ENCODE results near the gene ARHGAP45.

Gene ARHGAP45

GRCh38 chr19:1055886-1056620, 10.9 kb upstream of the ARHGAP45 start:
- H4K91ac ChIP-seq (ENCODE audit: low read depth, low read length, poor library complexity): no peak overlapping the region
- H3K27me3 ChIP-seq (ENCODE audit: control insufficient read depth in 3 of 3, insufficient read depth in 3 of 3, low read depth in 1 of 3, low read length in 3 of 3): no peaks in the 10 kb centered on the region
- no peaks in the 10 kb centered on the region for H3K79me1 ChIP-seq (ENCODE audit: low read depth, low read length)
- H2BK120ac ChIP-seq (ENCODE audit: low read depth, low read length): no peak overlapping the region
- H3K36me3 ChIP-seq (replicated peaks in 1 of 2; ENCODE audit: control insufficient read depth in 2 of 2, insufficient read depth in 2 of 2, low read length in 2 of 2): peaks cover 0 to 4% of the 10 kb centered on the region in 2 donors
- H2BK15ac ChIP-seq (ENCODE audit: low read length): no peak overlapping the region
- H3K4ac ChIP-seq (ENCODE audit: low read length): no peak overlapping the region
- DNase-seq (ENCODE audit: low spot score): no peak
- H3K18ac ChIP-seq (ENCODE audit: low read length): no peak overlapping the region
- H3K27ac ChIP-seq (replicated peaks; ENCODE audit: low read length): no peak overlapping the region
- no peak overlapping the region for H3K9ac ChIP-seq (ENCODE audit: low read depth, low read length, poor library complexity)
- no peak overlapping the region for H3K4me3 ChIP-seq (ENCODE audit: low read length in 2 of 2)
- H2AK5ac ChIP-seq (ENCODE audit: low read depth, low read length): no peak overlapping the region
- H4K8ac ChIP-seq (ENCODE audit: low read depth, low read length): no peak overlapping the region
- H3K14ac ChIP-seq (ENCODE audit: low read length): no peak overlapping the region
- no peaks in the 10 kb centered on the region for H3K4me1 ChIP-seq (ENCODE audit: control insufficient read depth in 2 of 2, insufficient read depth in 1 of 2, low read depth in 1 of 2, low read length in 2 of 2)
- no peak overlapping the region for H2AFZ ChIP-seq (ENCODE audit: low read length)
- H2BK5ac ChIP-seq (ENCODE audit: low read length): no peak overlapping the region
- H3K23ac ChIP-seq (ENCODE audit: low read depth, low read length, poor library complexity): peak overlapping the region; percentile 83
- H3K9me3 ChIP-seq (replicated peaks in 1 of 2; ENCODE audit: control insufficient read depth in 2 of 2, insufficient read depth in 1 of 2, low read depth in 1 of 2, low read length in 2 of 2): peaks cover 0 to 34% of the 10 kb centered on the region in 2 donors
- H2BK12ac ChIP-seq (ENCODE audit: low read length): no peak overlapping the region
- no peak overlapping the region for H3K4me2 ChIP-seq (ENCODE audit: insufficient read depth, low read length, poor library complexity, severe bottlenecking)
- WGBS, 2 donors (ENCODE audit: extremely low coverage in 2 of 2, insufficient read length in 2 of 2, insufficient replicate concordance in 1 of 2): no CpG with 5 or more reads among the region's 20 CpGs

- no peak overlapping the region for H2BK15ac ChIP-seq (ENCODE audit: low read length)
- H3K9me3 ChIP-seq (replicated peaks in 1 of 2; ENCODE audit: control insufficient read depth in 2 of 2, insufficient read depth in 1 of 2, low read depth in 1 of 2, low read length in 2 of 2): peaks cover 0 to 34% of the 10 kb centered on the region in 2 donors
- H2BK120ac ChIP-seq (ENCODE audit: low read depth, low read length): no peak overlapping the region
- H3K79me1 ChIP-seq (ENCODE audit: low read depth, low read length): no peaks in the 10 kb centered on the region
- no peaks in the 10 kb centered on the region for H3K4me1 ChIP-seq (ENCODE audit: control insufficient read depth in 2 of 2, insufficient read depth in 1 of 2, low read depth in 1 of 2, low read length in 2 of 2)
- no peak overlapping the region for H3K4me3 ChIP-seq (ENCODE audit: low read length in 2 of 2)
- peaks cover 0 to 4% of the 10 kb centered on the region in 2 donors for H3K36me3 ChIP-seq (replicated peaks in 1 of 2; ENCODE audit: control insufficient read depth in 2 of 2, insufficient read depth in 2 of 2, low read length in 2 of 2)
- DNase-seq (ENCODE audit: low spot score): no peak
- H3K9ac ChIP-seq (ENCODE audit: low read depth, low read length, poor library complexity): no peak overlapping the region
- no peak overlapping the region for H3K27ac ChIP-seq (replicated peaks; ENCODE audit: low read length)
- H3K18ac ChIP-seq (ENCODE audit: low read length): no peak overlapping the region
- no peaks in the 10 kb centered on the region for H3K27me3 ChIP-seq (ENCODE audit: control insufficient read depth in 3 of 3, insufficient read depth in 3 of 3, low read depth in 1 of 3, low read length in 3 of 3)
- no CpG with 5 or more reads among the region's 3 CpGs for WGBS, 2 donors (ENCODE audit: extremely low coverage in 2 of 2, insufficient read length in 2 of 2, insufficient replicate concordance in 1 of 2)
- no peak overlapping the region for H2AFZ ChIP-seq (ENCODE audit: low read length)
- no peak overlapping the region for H2BK5ac ChIP-seq (ENCODE audit: low read length)
- H3K4me2 ChIP-seq (ENCODE audit: insufficient read depth, low read length, poor library complexity, severe bottlenecking): no peak overlapping the region
- no peak overlapping the region for H2AK5ac ChIP-seq (ENCODE audit: low read depth, low read length)
- no peak overlapping the region for H3K23ac ChIP-seq (ENCODE audit: low read depth, low read length, poor library complexity)
- no peak overlapping the region for H3K14ac ChIP-seq (ENCODE audit: low read length)
- no peak overlapping the region for H4K91ac ChIP-seq (ENCODE audit: low read depth, low read length, poor library complexity)
- no peak overlapping the region for H2BK12ac ChIP-seq (ENCODE audit: low read length)
- H4K8ac ChIP-seq (ENCODE audit: low read depth, low read length): no peak overlapping the region
- H3K4ac ChIP-seq (ENCODE audit: low read length): no peak overlapping the region
Observed at GRCh38 chr19:1057176-1057855, 9.7 kb upstream of the ARHGAP45 start.

DNA sequence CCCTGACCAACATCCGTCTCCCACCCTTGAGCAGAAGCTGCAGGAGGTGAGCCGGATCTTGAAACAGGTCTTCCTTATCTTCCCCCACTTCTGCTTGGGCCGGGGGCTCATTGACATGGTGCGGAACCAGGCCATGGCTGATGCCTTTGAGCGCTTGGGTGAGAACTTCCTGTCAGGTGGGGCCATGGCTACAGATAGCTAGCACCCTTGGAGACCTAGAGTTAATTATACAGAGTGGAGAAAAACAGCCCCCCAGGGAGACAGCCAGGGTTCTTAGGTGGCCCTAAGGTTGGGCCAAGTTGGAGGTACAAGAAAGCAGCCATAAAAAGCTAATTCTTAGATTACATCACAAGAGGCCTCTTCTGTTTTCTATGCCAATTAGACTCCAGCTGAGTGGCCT, 8.9 kb upstream of the ARHGAP45 start:
- H2BK15ac ChIP-seq (ENCODE audit: low read length): no peak overlapping the region
- H3K79me1 ChIP-seq (ENCODE audit: low read depth, low read length): no peaks in the 10 kb centered on the region
- H3K4me2 ChIP-seq (ENCODE audit: insufficient read depth, low read length, poor library complexity, severe bottlenecking): no peak overlapping the region
- no peaks in the 10 kb centered on the region for H3K27me3 ChIP-seq (ENCODE audit: control insufficient read depth in 3 of 3, insufficient read depth in 3 of 3, low read depth in 1 of 3, low read length in 3 of 3)
- H3K9ac ChIP-seq (ENCODE audit: low read depth, low read length, poor library complexity): no peak overlapping the region
- no peak overlapping the region for H2BK5ac ChIP-seq (ENCODE audit: low read length)
- no peak overlapping the region for H2BK12ac ChIP-seq (ENCODE audit: low read length)
- H2AK5ac ChIP-seq (ENCODE audit: low read depth, low read length): no peak overlapping the region
- WGBS, 2 donors (ENCODE audit: extremely low coverage in 2 of 2, insufficient read length in 2 of 2, insufficient replicate concordance in 1 of 2): no CpG with 5 or more reads among the region's 5 CpGs
- H4K91ac ChIP-seq (ENCODE audit: low read depth, low read length, poor library complexity): no peak overlapping the region
- no peak overlapping the region for H3K23ac ChIP-seq (ENCODE audit: low read depth, low read length, poor library complexity)
- H3K36me3 ChIP-seq (replicated peaks in 1 of 2; ENCODE audit: control insufficient read depth in 2 of 2, insufficient read depth in 2 of 2, low read length in 2 of 2): peaks cover 0 to 4% of the 10 kb centered on the region in 2 donors
- peaks cover 0 to 34% of the 10 kb centered on the region in 2 donors for H3K9me3 ChIP-seq (replicated peaks in 1 of 2; ENCODE audit: control insufficient read depth in 2 of 2, insufficient read depth in 1 of 2, low read depth in 1 of 2, low read length in 2 of 2)
- no peak for DNase-seq (ENCODE audit: low spot score)
- no peak overlapping the region for H2AFZ ChIP-seq (ENCODE audit: low read length)
- no peak overlapping the region for H3K27ac ChIP-seq (replicated peaks; ENCODE audit: low read length)
- H3K4ac ChIP-seq (ENCODE audit: low read length): no peak overlapping the region
- H3K4me3 ChIP-seq (ENCODE audit: low read length in 2 of 2): no peak overlapping the region
- no peak overlapping the region for H3K14ac ChIP-seq (ENCODE audit: low read length)
- no peak overlapping the region for H3K18ac ChIP-seq (ENCODE audit: low read length)
- no peak overlapping the region for H2BK120ac ChIP-seq (ENCODE audit: low read depth, low read length)
- no peaks in the 10 kb centered on the region for H3K4me1 ChIP-seq (ENCODE audit: control insufficient read depth in 2 of 2, insufficient read depth in 1 of 2, low read depth in 1 of 2, low read length in 2 of 2)
- no peak overlapping the region for H4K8ac ChIP-seq (ENCODE audit: low read depth, low read length)

DNA sequence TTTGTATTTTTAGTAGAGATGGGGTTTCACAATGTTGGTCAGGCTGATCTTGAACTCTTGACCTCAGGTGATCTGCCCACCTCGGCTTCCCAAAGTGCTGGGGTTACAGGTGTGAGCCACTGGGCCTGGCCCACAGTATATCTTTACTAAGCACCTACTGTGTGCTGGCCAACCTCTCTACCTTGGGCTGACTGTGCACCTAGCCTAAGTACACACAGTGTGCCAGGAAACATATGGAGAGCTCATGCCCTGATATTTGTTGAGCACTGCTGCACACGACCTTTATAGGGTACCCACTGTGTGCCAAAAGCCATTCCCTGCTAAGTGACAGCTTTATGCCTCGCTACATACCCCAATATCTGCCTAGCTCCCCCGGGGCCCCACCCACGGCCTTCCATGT, 6.3 kb upstream of the ARHGAP45 start:
- H3K27ac ChIP-seq (replicated peaks; ENCODE audit: low read length): no peak overlapping the region
- no peak overlapping the region for H2BK120ac ChIP-seq (ENCODE audit: low read depth, low read length)
- peaks cover 0 to 35% of the 10 kb centered on the region in 2 donors for H3K9me3 ChIP-seq (replicated peaks in 1 of 2; ENCODE audit: control insufficient read depth in 2 of 2, insufficient read depth in 1 of 2, low read depth in 1 of 2, low read length in 2 of 2)
- H2BK15ac ChIP-seq (ENCODE audit: low read length): no peak overlapping the region
- no CpG with 5 or more reads among the region's 5 CpGs for WGBS, 2 donors (ENCODE audit: extremely low coverage in 2 of 2, insufficient read length in 2 of 2, insufficient replicate concordance in 1 of 2)
- no peaks in the 10 kb centered on the region for H3K79me1 ChIP-seq (ENCODE audit: low read depth, low read length)
- no peak overlapping the region for H3K23ac ChIP-seq (ENCODE audit: low read depth, low read length, poor library complexity)
- H3K4me1 ChIP-seq (ENCODE audit: control insufficient read depth in 2 of 2, insufficient read depth in 1 of 2, low read depth in 1 of 2, low read length in 2 of 2): peaks cover 0 to 7% of the 10 kb centered on the region in 2 donors
- H2AFZ ChIP-seq (ENCODE audit: low read length): no peak overlapping the region
- H3K14ac ChIP-seq (ENCODE audit: low read length): no peak overlapping the region
- no peak overlapping the region for H3K9ac ChIP-seq (ENCODE audit: low read depth, low read length, poor library complexity)
- H3K36me3 ChIP-seq (replicated peaks in 1 of 2; ENCODE audit: control insufficient read depth in 2 of 2, insufficient read depth in 2 of 2, low read length in 2 of 2): peaks cover 0 to 4% of the 10 kb centered on the region in 2 donors
- H3K4ac ChIP-seq (ENCODE audit: low read length): no peak overlapping the region
- H2BK12ac ChIP-seq (ENCODE audit: low read length): no peak overlapping the region
- no peak overlapping the region for H4K8ac ChIP-seq (ENCODE audit: low read depth, low read length)
- no peak overlapping the region for H3K4me3 ChIP-seq (ENCODE audit: low read length in 2 of 2)
- H2AK5ac ChIP-seq (ENCODE audit: low read depth, low read length): no peak overlapping the region
- no peak overlapping the region for H3K4me2 ChIP-seq (ENCODE audit: insufficient read depth, low read length, poor library complexity, severe bottlenecking)
- H2BK5ac ChIP-seq (ENCODE audit: low read length): no peak overlapping the region
- H3K27me3 ChIP-seq (ENCODE audit: control insufficient read depth in 3 of 3, insufficient read depth in 3 of 3, low read depth in 1 of 3, low read length in 3 of 3): peaks cover 0 to 12% (median 7%) of the 10 kb centered on the region in 3 experiments
- H4K91ac ChIP-seq (ENCODE audit: low read depth, low read length, poor library complexity): no peak overlapping the region
- no peak for DNase-seq (ENCODE audit: low spot score)
- no peak overlapping the region for H3K18ac ChIP-seq (ENCODE audit: low read length)
